Ishikawa (cell line): ENCODE measurements around the gene MTG2.

Source experiments
- CEBPB ChIP-seq: IDR thresholded peaks from 2 replicates; pipeline ENCODE4 v1.6.1; 2012
- EP300 ChIP-seq: IDR thresholded peaks from 2 replicates; pipeline ENCODE4 v1.6.1; 2012; ENCODE audit warnings: borderline replicate concordance

DNA sequence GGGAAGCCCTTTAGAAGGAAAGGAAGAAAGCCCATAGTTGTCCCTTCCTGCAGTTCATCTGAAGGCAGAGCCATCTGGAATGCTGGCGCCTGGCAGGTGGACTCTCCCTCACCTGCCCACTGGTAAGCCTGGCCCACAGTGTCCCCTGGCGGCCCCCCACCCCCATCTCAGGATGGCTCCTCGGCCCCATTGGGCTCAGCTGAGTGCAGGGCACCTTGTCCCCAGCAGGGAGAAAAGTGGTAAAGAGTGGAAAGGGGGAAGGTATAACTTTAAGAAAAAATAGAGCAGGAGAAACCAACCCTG lies 26.6 kb upstream of the MTG2 start:
- no peak for TF ChIP-seq CEBPB
- no peak for TF ChIP-seq EP300
